ENCODE measurements around the gene LSM10. TPM values are rescaled to one million over a fixed set of nuclear protein-coding genes. Genes with fewer than 3 reads are reported as not detected.

LSM10 gene
- total RNA-seq, 1 donor from 2014 or later = 44.4 TPM

DNA sequence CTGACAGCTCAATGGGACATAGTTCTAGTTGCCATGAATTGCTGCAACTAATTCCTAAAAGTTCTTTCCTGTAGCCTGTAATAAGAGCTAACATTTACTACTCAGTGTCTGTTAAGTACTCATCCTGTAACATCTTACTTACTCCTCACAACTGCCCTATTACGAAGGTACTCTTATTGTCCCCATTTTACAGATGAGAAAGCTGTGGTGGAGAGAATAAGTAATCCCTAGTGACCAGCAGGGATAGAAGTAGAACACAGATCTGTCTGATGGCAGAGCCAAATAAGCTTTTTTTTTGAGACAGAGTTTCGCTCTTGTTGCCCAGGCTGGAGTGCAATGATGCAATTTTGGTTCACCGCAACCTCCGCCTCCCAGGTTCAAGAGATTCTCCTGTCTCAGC lies 15.0 kb downstream of the LSM10 start:
- H3K36me3 Mint-ChIP-seq (ENCODE audit: unreplicated experiment) = no peaks in the 10 kb centered on the region

DNA sequence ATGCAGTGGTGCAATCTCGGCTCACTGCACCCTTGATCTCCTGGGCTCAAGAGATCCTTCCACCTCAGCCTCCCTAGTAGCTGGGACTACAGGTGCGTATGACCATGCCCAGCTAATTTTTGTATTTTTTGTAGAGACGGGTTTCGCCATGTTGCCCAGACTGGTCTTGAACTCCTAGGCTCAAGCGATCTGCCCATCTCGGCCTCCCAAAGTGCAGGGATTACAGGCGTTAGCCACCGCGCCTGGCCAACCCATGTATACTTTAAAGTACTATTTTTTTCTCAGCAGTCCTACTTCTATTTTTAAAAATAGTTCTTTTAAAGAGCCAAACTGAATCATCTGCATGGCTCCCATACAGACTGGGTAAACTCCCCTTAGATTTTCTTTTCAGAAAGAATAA lies 15.5 kb downstream of the LSM10 start:
- TF ChIP-seq, protein P1, sequence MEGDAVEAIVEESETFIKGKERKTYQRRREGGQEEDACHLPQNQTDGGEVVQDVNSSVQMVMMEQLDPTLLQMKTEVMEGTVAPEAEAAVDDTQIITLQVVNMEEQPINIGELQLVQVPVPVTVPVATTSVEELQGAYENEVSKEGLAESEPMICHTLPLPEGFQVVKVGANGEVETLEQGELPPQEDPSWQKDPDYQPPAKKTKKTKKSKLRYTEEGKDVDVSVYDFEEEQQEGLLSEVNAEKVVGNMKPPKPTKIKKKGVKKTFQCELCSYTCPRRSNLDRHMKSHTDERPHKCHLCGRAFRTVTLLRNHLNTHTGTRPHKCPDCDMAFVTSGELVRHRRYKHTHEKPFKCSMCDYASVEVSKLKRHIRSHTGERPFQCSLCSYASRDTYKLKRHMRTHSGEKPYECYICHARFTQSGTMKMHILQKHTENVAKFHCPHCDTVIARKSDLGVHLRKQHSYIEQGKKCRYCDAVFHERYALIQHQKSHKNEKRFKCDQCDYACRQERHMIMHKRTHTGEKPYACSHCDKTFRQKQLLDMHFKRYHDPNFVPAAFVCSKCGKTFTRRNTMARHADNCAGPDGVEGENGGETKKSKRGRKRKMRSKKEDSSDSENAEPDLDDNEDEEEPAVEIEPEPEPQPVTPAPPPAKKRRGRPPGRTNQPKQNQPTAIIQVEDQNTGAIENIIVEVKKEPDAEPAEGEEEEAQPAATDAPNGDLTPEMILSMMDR (IDR thresholded peaks at IDR 0.05; ENCODE audit: partially characterized antibody, unreplicated experiment) = no peak
- Mint-ChIP-seq H3K27ac (ENCODE audit: unreplicated experiment) (no peak overlapping the region), H3K9me3 (ENCODE audit: unreplicated experiment) (peaks cover 15% of the 10 kb centered on the region), H3K27me3 (ENCODE audit: unreplicated experiment) (peaks cover 22% of the 10 kb centered on the region), H3K4me3 (ENCODE audit: unreplicated experiment) (no peak overlapping the region), H3K36me3 (ENCODE audit: unreplicated experiment) (no peaks in the 10 kb centered on the region), H3K4me1 (ENCODE audit: low read depth, unreplicated experiment) (peaks cover 40% of the 10 kb centered on the region)
- DNase-seq = no peak

More for the DNA sequence above, 15.0 kb downstream of the LSM10 start:
- TF ChIP-seq, protein P1 (IDR thresholded peaks at IDR 0.05; ENCODE audit: partially characterized antibody, unreplicated experiment) = no peak
- no peak for DNase-seq
- H3K9me3 Mint-ChIP-seq (ENCODE audit: unreplicated experiment) = peaks cover 17% of the 10 kb centered on the region
- peaks cover 24% of the 10 kb centered on the region for H3K27me3 Mint-ChIP-seq (ENCODE audit: unreplicated experiment)
- H3K4me1 Mint-ChIP-seq (ENCODE audit: low read depth, unreplicated experiment) = peaks cover 44% of the 10 kb centered on the region
- H3K4me3 Mint-ChIP-seq (ENCODE audit: unreplicated experiment) = no peak overlapping the region
- no peak overlapping the region for H3K27ac Mint-ChIP-seq (ENCODE audit: unreplicated experiment)

- TF ChIP-seq, protein P1 (IDR thresholded peaks at IDR 0.05; ENCODE audit: partially characterized antibody, unreplicated experiment) = no peak
- peaks cover 18% of the 10 kb centered on the region for H3K27me3 Mint-ChIP-seq (ENCODE audit: unreplicated experiment)
- H3K9me3 Mint-ChIP-seq (ENCODE audit: unreplicated experiment) = peaks cover 13% of the 10 kb centered on the region
- no peaks in the 10 kb centered on the region for H3K36me3 Mint-ChIP-seq (ENCODE audit: unreplicated experiment)
- no peak for DNase-seq
- no peak overlapping the region for H3K4me3 Mint-ChIP-seq (ENCODE audit: unreplicated experiment)
- H3K4me1 Mint-ChIP-seq (ENCODE audit: low read depth, unreplicated experiment) = peaks cover 32% of the 10 kb centered on the region
- no peak overlapping the region for H3K27ac Mint-ChIP-seq (ENCODE audit: unreplicated experiment)
Observed at GRCh38 chr1:36381405-36381804, 16.3 kb downstream of the LSM10 start.

GRCh38 chr1:36380782-36381181 lies 16.9 kb downstream of the LSM10 start:
- Mint-ChIP-seq H3K4me3 (ENCODE audit: unreplicated experiment) (no peak overlapping the region), H3K36me3 (ENCODE audit: unreplicated experiment) (no peaks in the 10 kb centered on the region), H3K27me3 (ENCODE audit: unreplicated experiment) (peaks cover 14% of the 10 kb centered on the region), H3K27ac (ENCODE audit: unreplicated experiment) (no peak overlapping the region), H3K4me1 (ENCODE audit: low read depth, unreplicated experiment) (peaks cover 32% of the 10 kb centered on the region), H3K9me3 (ENCODE audit: unreplicated experiment) (peaks cover 7% of the 10 kb centered on the region)
- TF ChIP-seq, protein P1 (IDR thresholded peaks at IDR 0.05; ENCODE audit: partially characterized antibody, unreplicated experiment) = no peak
- DNase-seq = no peak

GRCh38 chr1:36380143-36380619 lies 17.5 kb downstream of the LSM10 start:
- peaks cover 14% of the 10 kb centered on the region for H3K27me3 Mint-ChIP-seq (ENCODE audit: unreplicated experiment)
- H3K36me3 Mint-ChIP-seq (ENCODE audit: unreplicated experiment) = no peaks in the 10 kb centered on the region
- H3K4me3 Mint-ChIP-seq (ENCODE audit: unreplicated experiment) = peak overlapping the region; percentile 32
- H3K4me1 Mint-ChIP-seq (ENCODE audit: low read depth, unreplicated experiment) = peaks cover 32% of the 10 kb centered on the region
- H3K27ac Mint-ChIP-seq (ENCODE audit: unreplicated experiment) = no peak overlapping the region
- DNase-seq = no peak
- TF ChIP-seq, protein P1 (IDR thresholded peaks at IDR 0.05; ENCODE audit: partially characterized antibody, unreplicated experiment) = no peak
- peaks cover 7% of the 10 kb centered on the region for H3K9me3 Mint-ChIP-seq (ENCODE audit: unreplicated experiment)
